ENCODE data around the gene SLC39A11.
"Not testable (repeated sequence)": the region's sequence is repeated elsewhere in the genome, so short reads cannot be mapped to it uniquely, and the experiment has no call there.

The SLC39A11 gene

GRCh38 chr17:72833128-72833765 is 259.2 kb downstream of the SLC39A11 start:
- Histone ChIP-seq H3K27ac (ENCODE audit: low read length) (no peak overlapping the region), H3K4me1 (ENCODE audit: low read length) (peaks cover 9% of the 10 kb centered on the region), H3K79me2 (ENCODE audit: low read length) (no peaks in the 10 kb centered on the region), H3K4me2 (ENCODE audit: low read length) (no peak overlapping the region), H3K27me3 (ENCODE audit: low read depth, low read length) (no peaks in the 10 kb centered on the region), H3K9me3 (ENCODE audit: insufficient read depth, low read length) (no peaks in the 10 kb centered on the region), H4K20me1 (ENCODE audit: insufficient read depth, low read length) (peaks cover 3% of the 10 kb centered on the region; the same call in 1 of the 2 replicates), H3K4me3 (ENCODE audit: low read length) (no peak overlapping the region), H3K36me3 (replicated peaks; ENCODE audit: low read depth, low read length) (peaks cover 2% of the 10 kb centered on the region), H3K9ac (ENCODE audit: low read length) (no peak overlapping the region), H2AFZ (ENCODE audit: low read depth, low read length) (no peak overlapping the region)
- TF ChIP-seq CTCF (IDR thresholded peaks at IDR 0.05; ENCODE audit: low read depth, low read length) (no peak), EZH2phosphoT487 (IDR thresholded peaks at IDR 0.05; ENCODE audit: low read depth) (no peak)

GRCh38 chr17:72832306-72832705 is 260.2 kb downstream of the SLC39A11 start:
- Histone ChIP-seq H4K20me1 (ENCODE audit: insufficient read depth, low read length) (peaks cover 3% of the 10 kb centered on the region; the same call in 1 of the 2 replicates), H3K27ac (ENCODE audit: low read length) (no peak overlapping the region), H3K4me3 (ENCODE audit: low read length) (no peak overlapping the region), H3K27me3 (ENCODE audit: low read depth, low read length) (no peaks in the 10 kb centered on the region), H3K4me1 (ENCODE audit: low read length) (peaks cover 9% of the 10 kb centered on the region), H3K9me3 (ENCODE audit: insufficient read depth, low read length) (no peaks in the 10 kb centered on the region), H3K4me2 (ENCODE audit: low read length) (no peak overlapping the region), H2AFZ (ENCODE audit: low read depth, low read length) (no peak overlapping the region), H3K36me3 (replicated peaks; ENCODE audit: low read depth, low read length) (peaks cover 4% of the 10 kb centered on the region), H3K79me2 (ENCODE audit: low read length) (no peaks in the 10 kb centered on the region), H3K9ac (ENCODE audit: low read length) (no peak overlapping the region)
- TF ChIP-seq EZH2phosphoT487 (IDR thresholded peaks at IDR 0.05; ENCODE audit: low read depth) (no peak), CTCF (IDR thresholded peaks at IDR 0.05; ENCODE audit: low read depth, low read length) (no peak)

- Histone ChIP-seq H3K36me3 (replicated peaks; ENCODE audit: low read depth, low read length) (peaks cover 20% of the 10 kb centered on the region), H3K27me3 (ENCODE audit: low read depth, low read length) (no peaks in the 10 kb centered on the region), H3K27ac (ENCODE audit: low read length) (no peak overlapping the region), H3K9ac (ENCODE audit: low read length) (no peak overlapping the region), H3K9me3 (ENCODE audit: insufficient read depth, low read length) (peaks cover 11% of the 10 kb centered on the region), H3K4me2 (ENCODE audit: low read length) (peak overlapping the region; percentile 26; the same call in 1 of the 2 replicates), H3K4me1 (ENCODE audit: low read length) (peaks cover 17% of the 10 kb centered on the region), H4K20me1 (ENCODE audit: insufficient read depth, low read length) (peaks cover 3% of the 10 kb centered on the region; the same call in 1 of the 2 replicates), H3K79me2 (ENCODE audit: low read length) (no peaks in the 10 kb centered on the region), H3K4me3 (ENCODE audit: low read length) (no peak overlapping the region), H2AFZ (ENCODE audit: low read depth, low read length) (no peak overlapping the region)
- no peak for TF ChIP-seq CTCF (IDR thresholded peaks at IDR 0.05; ENCODE audit: low read depth, low read length)
- no peak for TF ChIP-seq EZH2phosphoT487 (IDR thresholded peaks at IDR 0.05; ENCODE audit: low read depth)
Observed at GRCh38 chr17:72829883-72830282, 262.6 kb downstream of the SLC39A11 start.

- H3K9ac ChIP-seq (ENCODE audit: low read length): no peak overlapping the region
- no peak overlapping the region for H2AFZ ChIP-seq (ENCODE audit: low read depth, low read length)
- no peaks in the 10 kb centered on the region for H3K27me3 ChIP-seq (ENCODE audit: low read depth, low read length)
- no peak overlapping the region for H3K4me2 ChIP-seq (ENCODE audit: low read length)
- H3K36me3 ChIP-seq (replicated peaks; ENCODE audit: low read depth, low read length): peaks cover 20% of the 10 kb centered on the region
- peaks cover 3% of the 10 kb centered on the region; the same call in 1 of the 2 replicates for H4K20me1 ChIP-seq (ENCODE audit: insufficient read depth, low read length)
- no peak overlapping the region for H3K4me3 ChIP-seq (ENCODE audit: low read length)
- H3K4me1 ChIP-seq (ENCODE audit: low read length): peaks cover 17% of the 10 kb centered on the region
- H3K9me3 ChIP-seq (ENCODE audit: insufficient read depth, low read length): peaks cover 17% of the 10 kb centered on the region
- TF ChIP-seq CTCF (IDR thresholded peaks at IDR 0.05; ENCODE audit: low read depth, low read length) (no peak), EZH2phosphoT487 (IDR thresholded peaks at IDR 0.05; ENCODE audit: low read depth) (no peak)
- H3K79me2 ChIP-seq (ENCODE audit: low read length): no peaks in the 10 kb centered on the region
- H3K27ac ChIP-seq (ENCODE audit: low read length): no peak overlapping the region
Observed at GRCh38 chr17:72826602-72827001, 265.9 kb downstream of the SLC39A11 start.

- not testable (repeated sequence) for H3K27ac ChIP-seq (ENCODE audit: low read length); H3K4me3 ChIP-seq (ENCODE audit: low read length); H4K20me1 ChIP-seq (ENCODE audit: insufficient read depth, low read length); H3K4me2 ChIP-seq (ENCODE audit: low read length); H3K27me3 ChIP-seq (ENCODE audit: low read depth, low read length); H2AFZ ChIP-seq (ENCODE audit: low read depth, low read length); H3K9ac ChIP-seq (ENCODE audit: low read length); H3K79me2 ChIP-seq (ENCODE audit: low read length)
- Histone ChIP-seq H3K36me3 (replicated peaks; ENCODE audit: low read depth, low read length) (peaks cover 20% of the 10 kb centered on the region), H3K4me1 (ENCODE audit: low read length) (peaks cover 17% of the 10 kb centered on the region), H3K9me3 (ENCODE audit: insufficient read depth, low read length) (peaks cover 17% of the 10 kb centered on the region)
Observed at GRCh38 chr17:72826059-72826458, 266.4 kb downstream of the SLC39A11 start.

Measured in OCI-LY3 (cell line).